Measurements from ENCODE around the gene PNPLA2.

The PNPLA2 gene, protein sequence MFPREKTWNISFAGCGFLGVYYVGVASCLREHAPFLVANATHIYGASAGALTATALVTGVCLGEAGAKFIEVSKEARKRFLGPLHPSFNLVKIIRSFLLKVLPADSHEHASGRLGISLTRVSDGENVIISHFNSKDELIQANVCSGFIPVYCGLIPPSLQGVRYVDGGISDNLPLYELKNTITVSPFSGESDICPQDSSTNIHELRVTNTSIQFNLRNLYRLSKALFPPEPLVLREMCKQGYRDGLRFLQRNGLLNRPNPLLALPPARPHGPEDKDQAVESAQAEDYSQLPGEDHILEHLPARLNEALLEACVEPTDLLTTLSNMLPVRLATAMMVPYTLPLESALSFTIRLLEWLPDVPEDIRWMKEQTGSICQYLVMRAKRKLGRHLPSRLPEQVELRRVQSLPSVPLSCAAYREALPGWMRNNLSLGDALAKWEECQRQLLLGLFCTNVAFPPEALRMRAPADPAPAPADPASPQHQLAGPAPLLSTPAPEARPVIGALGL

DNA sequence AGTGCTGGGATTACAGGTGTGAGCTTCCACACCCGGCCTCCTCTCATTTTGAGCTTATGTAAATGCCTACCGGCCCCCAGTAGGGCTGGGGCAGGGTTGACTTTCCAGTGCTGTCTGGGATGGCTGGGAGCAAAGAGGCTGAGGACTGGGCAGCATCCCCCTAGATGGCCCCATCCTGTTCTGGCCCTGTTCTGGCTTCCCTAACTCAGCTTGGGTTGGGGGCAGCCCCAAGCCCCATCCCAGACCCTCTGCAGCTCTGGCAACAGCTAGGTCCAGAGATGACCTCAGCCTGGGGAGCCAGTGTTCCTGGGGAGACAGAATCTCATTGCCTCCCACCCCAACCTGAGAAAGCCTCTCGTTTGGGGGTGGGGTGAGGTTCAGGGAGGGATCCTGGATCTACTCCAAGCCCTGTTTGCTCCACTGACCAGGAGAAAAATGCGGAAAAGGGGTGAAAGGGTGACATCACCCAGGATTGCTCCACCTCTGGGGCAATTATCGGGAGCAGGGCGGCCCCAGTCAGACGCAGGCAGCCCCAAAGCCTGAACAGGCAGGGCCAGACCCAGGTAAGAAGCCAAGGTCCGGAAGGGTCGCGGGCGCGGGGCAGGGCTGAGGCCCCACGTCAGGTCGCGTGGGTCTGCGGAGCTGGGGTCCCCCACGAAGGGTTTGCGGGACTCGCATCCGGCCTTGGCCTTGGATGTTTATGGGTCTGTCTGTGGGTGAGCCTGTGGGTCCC is at the start of gene PNPLA2:
Gene PNPLA2, plus strand, starts transcription at position 519 of the 733 bp plus-strand sequence. CDS start 805 bp downstream, outside the sequence.
- Histone ChIP-seq H3K9me3 (ENCODE audit: control insufficient read depth, insufficient read depth, low read depth, low read length) (no peaks in the 10 kb centered on the region), H3K27me3 (ENCODE audit: control insufficient read depth, insufficient read depth, low read length) (no peaks in the 10 kb centered on the region; the same call in 1 of the 2 replicates), H3K27ac (ENCODE audit: low read depth, low read length) (no peak within 1 kb of the TSS), H3K9ac (ENCODE audit: low read length) (peak within 1 kb of the TSS; percentile 84), H3K36me3 (ENCODE audit: control insufficient read depth, insufficient read depth, low read length) (peaks cover 13% of the 10 kb centered on the region), H3K4me1 (ENCODE audit: control insufficient read depth, insufficient read depth, low read length) (peaks cover 10% of the 10 kb centered on the region), H3K4me3 (ENCODE audit: low read depth, low read length) (peak within 1 kb of the TSS; percentile 86)

DNA sequence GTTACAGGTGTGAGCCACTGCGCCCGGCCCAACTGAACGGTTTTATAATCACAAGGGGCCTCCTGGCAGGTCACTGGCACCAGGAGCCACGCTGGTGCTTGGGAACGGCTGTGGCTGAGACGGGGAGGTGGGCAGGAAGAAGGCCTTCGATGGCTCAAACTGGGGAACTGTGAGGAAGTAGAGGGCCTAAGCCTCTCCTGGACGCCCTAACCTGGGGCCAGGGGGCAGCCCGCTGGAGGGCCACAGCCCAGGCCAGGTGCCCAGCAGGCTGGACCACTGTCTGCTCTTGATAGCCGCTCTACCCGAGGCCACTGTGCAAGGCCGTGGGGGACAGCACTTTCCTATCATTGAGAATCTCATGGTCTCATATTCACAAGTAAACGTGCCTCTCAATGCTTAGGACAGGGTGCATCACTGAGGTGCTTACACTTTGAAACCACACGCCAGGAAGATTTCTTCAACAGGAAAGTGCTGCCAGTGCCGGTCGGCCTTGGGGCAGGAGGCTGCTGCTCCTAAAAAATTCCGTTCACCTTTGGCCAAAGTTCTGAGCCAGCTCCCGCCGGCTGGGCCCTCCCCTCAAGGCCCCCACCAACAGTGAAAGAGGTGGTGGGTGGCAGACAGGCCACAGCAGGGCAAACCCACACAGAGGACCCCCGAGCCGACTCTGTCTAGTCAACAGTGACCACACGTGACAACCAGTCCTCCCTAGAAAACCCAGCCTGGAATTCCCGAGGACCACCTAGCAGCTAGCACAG is 48.6 kb upstream of the PNPLA2 start:
- Histone ChIP-seq H3K9me3 (ENCODE audit: control insufficient read depth, insufficient read depth, low read depth, low read length) (no peaks in the 10 kb centered on the region), H3K36me3 (ENCODE audit: control insufficient read depth, insufficient read depth, low read length) (peaks cover 69% of the 10 kb centered on the region), H3K27me3 (ENCODE audit: control insufficient read depth, insufficient read depth, low read length) (no peaks in the 10 kb centered on the region), H3K27ac (ENCODE audit: low read depth, low read length) (no peak overlapping the region), H3K4me1 (ENCODE audit: control insufficient read depth, insufficient read depth, low read length) (peaks cover 4% of the 10 kb centered on the region; the same call in 1 of the 2 replicates), H3K4me3 (ENCODE audit: low read depth, low read length) (no peak overlapping the region), H3K9ac (ENCODE audit: low read length) (no peak overlapping the region)

DNA sequence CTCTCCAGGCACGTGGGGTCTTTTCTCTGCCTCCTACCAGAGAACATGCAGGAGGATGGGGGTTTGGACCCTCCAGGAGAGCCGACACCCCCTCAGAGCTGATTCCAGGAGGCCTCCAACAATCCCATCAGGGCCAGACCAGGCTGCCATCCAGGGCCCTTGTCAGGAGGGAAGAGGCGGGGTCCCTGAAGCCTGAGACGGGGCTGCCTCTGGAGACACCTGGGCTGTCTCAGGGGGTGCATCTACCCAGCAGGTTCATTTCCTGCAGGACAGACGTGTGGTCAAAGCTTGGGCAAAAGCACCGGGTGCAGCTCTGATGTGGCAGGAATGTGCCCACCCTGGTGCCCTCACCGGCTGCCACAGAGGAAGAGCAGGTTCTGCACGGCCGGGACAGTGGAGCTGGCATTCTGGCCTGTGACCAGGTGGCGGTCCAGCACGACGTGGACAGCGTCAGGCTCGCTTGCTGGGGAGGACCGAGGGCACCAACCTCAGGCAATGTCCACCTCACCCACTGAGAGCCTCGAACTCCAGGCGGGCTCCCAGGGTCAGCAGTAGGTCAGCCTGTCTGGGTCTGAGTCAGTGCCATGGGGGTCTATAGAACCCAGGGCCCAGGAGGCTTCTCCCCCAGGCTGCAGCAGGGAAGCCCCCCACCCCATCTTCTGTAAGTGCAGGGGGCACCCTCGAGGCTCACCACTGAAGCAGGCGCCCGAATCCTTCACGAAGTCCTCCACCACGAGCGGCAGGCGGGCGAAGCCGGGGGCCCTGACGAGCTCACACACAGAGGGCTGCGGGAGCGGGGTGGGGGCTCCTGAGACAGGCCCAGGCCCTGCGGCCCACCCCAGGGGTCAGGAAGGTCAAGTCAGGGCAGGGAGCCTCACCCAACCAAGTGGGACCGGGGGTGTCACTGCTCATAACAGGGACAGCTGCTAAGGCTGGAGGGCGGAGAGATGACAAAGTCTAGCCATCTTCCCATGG is 47.8 kb upstream of the PNPLA2 start:
- H3K27me3 ChIP-seq (ENCODE audit: control insufficient read depth, insufficient read depth, low read length): no peaks in the 10 kb centered on the region
- peaks cover 10% of the 10 kb centered on the region for H3K4me1 ChIP-seq (ENCODE audit: control insufficient read depth, insufficient read depth, low read length)
- no peak overlapping the region for H3K27ac ChIP-seq (ENCODE audit: low read depth, low read length)
- no peak overlapping the region for H3K9ac ChIP-seq (ENCODE audit: low read length)
- H3K36me3 ChIP-seq (ENCODE audit: control insufficient read depth, insufficient read depth, low read length): peaks cover 62% of the 10 kb centered on the region
- H3K9me3 ChIP-seq (ENCODE audit: control insufficient read depth, insufficient read depth, low read depth, low read length): no peaks in the 10 kb centered on the region
- H3K4me3 ChIP-seq (ENCODE audit: low read depth, low read length): no peak overlapping the region

DNA sequence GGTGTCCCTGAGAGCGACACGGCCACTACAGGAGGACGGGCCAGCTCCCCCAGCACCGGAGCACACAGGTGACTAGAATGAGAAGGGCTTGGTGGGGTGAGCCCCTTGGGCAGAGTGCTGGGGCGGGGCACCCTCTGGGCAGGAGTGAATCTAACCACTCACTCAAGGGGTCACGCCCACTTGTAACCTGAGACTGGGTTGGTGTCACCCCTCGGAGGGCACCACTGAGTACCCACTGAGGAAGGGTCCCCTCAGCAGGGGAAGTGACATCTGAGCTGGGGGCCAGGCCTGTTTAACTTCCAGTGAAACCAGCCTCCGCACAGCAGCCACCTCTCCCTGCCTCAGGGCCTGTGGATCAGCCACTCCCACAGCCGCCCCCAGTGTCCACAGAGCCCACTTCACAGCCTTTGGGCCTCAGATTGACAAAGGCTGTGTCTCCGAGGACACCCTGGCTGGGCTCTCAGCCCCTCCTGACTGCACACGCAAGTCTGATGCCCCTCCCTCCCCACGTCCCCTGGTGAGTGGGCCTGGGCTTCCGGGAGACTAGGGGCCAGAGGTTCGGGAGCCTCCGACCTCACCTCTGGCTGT is 47.0 kb upstream of the PNPLA2 start:
- Histone ChIP-seq H3K36me3 (ENCODE audit: control insufficient read depth, insufficient read depth, low read length) (peaks cover 55% of the 10 kb centered on the region), H3K9ac (ENCODE audit: low read length) (no peak overlapping the region), H3K9me3 (ENCODE audit: control insufficient read depth, insufficient read depth, low read depth, low read length) (no peaks in the 10 kb centered on the region), H3K4me3 (ENCODE audit: low read depth, low read length) (no peak overlapping the region), H3K4me1 (ENCODE audit: control insufficient read depth, insufficient read depth, low read length) (peaks cover 10% of the 10 kb centered on the region), H3K27me3 (ENCODE audit: control insufficient read depth, insufficient read depth, low read length) (no peaks in the 10 kb centered on the region), H3K27ac (ENCODE audit: low read depth, low read length) (no peak overlapping the region)

DNA sequence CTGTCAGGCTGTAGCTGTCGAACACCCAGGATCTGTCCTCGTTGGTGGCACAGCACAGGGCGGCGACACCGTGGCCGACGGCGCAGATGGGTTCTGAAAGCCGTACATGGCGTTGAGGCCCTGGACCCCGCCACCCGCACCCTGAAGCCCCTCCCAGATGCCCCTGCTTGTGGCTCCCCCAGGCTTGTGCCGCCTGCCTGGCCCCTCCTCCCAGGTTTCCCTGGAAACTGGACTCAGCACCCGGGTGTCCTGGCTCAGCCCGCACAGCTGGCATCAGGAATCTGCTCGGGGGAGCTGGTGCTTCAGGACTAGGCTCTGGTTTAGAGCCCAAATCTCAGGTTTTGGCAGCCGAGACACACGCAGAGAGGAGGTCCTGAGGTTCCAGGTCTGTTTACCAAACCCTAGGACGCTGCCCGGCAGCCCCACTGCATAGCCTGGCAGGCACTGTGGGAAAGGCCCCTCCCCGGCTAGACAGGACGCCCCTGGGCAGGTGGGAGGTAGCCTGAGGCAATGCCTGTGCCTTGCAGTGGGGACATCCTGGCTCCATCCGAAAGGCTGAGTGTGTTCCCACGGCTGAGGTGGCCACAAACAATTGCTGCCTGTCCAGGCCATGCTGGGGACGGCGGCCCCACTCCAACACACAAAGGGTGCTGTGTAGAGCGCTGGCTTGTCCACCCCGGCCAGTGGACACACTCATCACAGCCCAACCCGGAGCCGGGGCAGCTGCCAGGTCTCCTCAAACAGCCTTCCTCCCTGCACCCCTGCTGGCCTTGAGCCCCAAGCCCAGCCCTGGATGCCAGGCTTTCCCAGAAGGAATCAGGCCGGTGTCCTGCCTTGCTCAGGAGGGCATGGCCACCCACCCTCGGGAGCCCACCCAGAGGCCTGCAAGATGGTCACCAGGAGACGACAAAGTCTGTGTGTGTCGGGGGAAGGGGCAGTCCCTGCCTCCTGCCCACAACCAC is 46.0 kb upstream of the PNPLA2 start:
- no peak overlapping the region; the same call in 1 of the 2 replicates for H3K27ac ChIP-seq (ENCODE audit: low read depth, low read length)
- H3K9me3 ChIP-seq (ENCODE audit: control insufficient read depth, insufficient read depth, low read depth, low read length): no peaks in the 10 kb centered on the region
- no peak overlapping the region for H3K9ac ChIP-seq (ENCODE audit: low read length)
- H3K36me3 ChIP-seq (ENCODE audit: control insufficient read depth, insufficient read depth, low read length): peaks cover 46% of the 10 kb centered on the region
- no peaks in the 10 kb centered on the region for H3K27me3 ChIP-seq (ENCODE audit: control insufficient read depth, insufficient read depth, low read length)
- H3K4me3 ChIP-seq (ENCODE audit: low read depth, low read length): no peak overlapping the region
- peaks cover 10% of the 10 kb centered on the region for H3K4me1 ChIP-seq (ENCODE audit: control insufficient read depth, insufficient read depth, low read length)

DNA sequence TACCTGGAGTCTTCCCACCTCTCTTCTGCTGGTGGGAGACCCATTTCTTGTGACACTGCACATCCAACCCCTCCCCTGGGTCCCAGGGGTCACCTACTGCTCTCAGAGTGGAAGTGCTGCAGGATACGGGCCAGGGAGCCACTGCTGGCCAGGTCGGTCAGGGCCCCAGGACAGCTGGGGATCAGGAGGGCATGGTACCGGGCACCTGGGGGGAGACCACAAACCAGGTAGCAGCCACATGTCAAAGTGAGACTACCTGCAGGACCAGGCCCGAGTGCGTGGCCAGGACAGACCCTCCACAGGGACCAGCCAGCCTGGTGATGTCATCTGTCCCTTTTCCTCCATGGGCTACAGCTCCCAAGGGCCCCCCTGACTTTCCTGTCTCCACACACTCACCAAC is 45.3 kb upstream of the PNPLA2 start:
- H3K9ac ChIP-seq (ENCODE audit: low read length): no peak overlapping the region

GRCh38 chr11:773830-774229 is 44.9 kb upstream of the PNPLA2 start:
- Histone ChIP-seq H3K27ac (ENCODE audit: low read depth, low read length) (no peak overlapping the region), H3K9ac (ENCODE audit: low read length) (no peak overlapping the region), H3K9me3 (ENCODE audit: control insufficient read depth, insufficient read depth, low read depth, low read length) (no peaks in the 10 kb centered on the region), H3K4me3 (ENCODE audit: low read depth, low read length) (no peak overlapping the region), H3K4me1 (ENCODE audit: control insufficient read depth, insufficient read depth, low read length) (peaks cover 17% of the 10 kb centered on the region), H3K36me3 (ENCODE audit: control insufficient read depth, insufficient read depth, low read length) (peaks cover 46% of the 10 kb centered on the region), H3K27me3 (ENCODE audit: control insufficient read depth, insufficient read depth, low read length) (no peaks in the 10 kb centered on the region)

More for the DNA sequence above, 45.3 kb upstream of the PNPLA2 start:
- Histone ChIP-seq H3K9me3 (ENCODE audit: control insufficient read depth, insufficient read depth, low read depth, low read length) (no peaks in the 10 kb centered on the region), H3K27me3 (ENCODE audit: control insufficient read depth, insufficient read depth, low read length) (no peaks in the 10 kb centered on the region), H3K36me3 (ENCODE audit: control insufficient read depth, insufficient read depth, low read length) (peaks cover 46% of the 10 kb centered on the region), H3K4me3 (ENCODE audit: low read depth, low read length) (no peak overlapping the region), H3K27ac (ENCODE audit: low read depth, low read length) (no peak overlapping the region; the same call in 1 of the 2 replicates), H3K4me1 (ENCODE audit: control insufficient read depth, insufficient read depth, low read length) (peaks cover 15% of the 10 kb centered on the region)

DNA sequence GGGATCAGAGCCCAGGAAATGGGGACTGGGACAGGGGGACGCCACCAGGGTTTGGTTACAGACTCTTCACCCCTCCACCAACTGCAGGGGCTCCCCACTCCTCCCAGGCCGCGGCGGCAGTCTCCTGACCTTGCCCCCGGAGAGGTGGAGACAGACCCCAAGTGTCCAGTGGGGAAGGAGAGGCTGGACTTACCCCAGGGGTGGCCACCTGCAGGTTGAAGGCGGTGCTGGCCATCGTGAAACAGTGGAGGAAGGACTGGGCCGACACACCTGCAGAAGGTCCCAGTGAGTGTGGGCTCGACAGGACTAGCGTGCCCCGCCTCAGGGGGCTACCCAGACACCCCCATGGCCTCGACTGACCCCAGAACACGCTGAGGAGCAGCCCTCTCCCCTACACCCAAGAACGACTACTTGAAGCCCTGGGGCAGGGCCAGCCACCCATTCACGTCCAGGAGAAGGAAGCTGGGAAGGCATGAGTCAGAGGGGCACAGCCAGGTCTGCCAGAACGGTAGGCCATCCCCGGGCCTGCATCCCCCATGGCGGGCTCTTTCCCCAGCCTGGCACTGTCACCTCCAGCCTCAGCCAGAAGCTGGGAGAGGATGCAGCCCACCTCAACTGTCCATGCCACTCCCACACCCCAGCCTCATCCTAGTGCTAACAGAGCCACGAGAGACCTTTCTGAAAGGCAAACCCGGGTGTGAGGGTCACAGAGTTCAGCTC is 43.7 kb upstream of the PNPLA2 start:
- H3K27me3 ChIP-seq (ENCODE audit: control insufficient read depth, insufficient read depth, low read length): no peaks in the 10 kb centered on the region
- H3K9ac ChIP-seq (ENCODE audit: low read length): no peak overlapping the region
- peaks cover 50% of the 10 kb centered on the region for H3K36me3 ChIP-seq (ENCODE audit: control insufficient read depth, insufficient read depth, low read length)
- H3K27ac ChIP-seq (ENCODE audit: low read depth, low read length): 0 out of 2 replicates have a peak overlapping the region, but pooled peaks have one; percentile 0
- H3K4me1 ChIP-seq (ENCODE audit: control insufficient read depth, insufficient read depth, low read length): peaks cover 17% of the 10 kb centered on the region
- no peaks in the 10 kb centered on the region for H3K9me3 ChIP-seq (ENCODE audit: control insufficient read depth, insufficient read depth, low read depth, low read length)
- 0 out of 2 replicates have a peak overlapping the region, but pooled peaks have one; percentile 21 for H3K4me3 ChIP-seq (ENCODE audit: low read depth, low read length)

- Histone ChIP-seq H3K27ac (ENCODE audit: low read depth, low read length) (no peak overlapping the region), H3K27me3 (ENCODE audit: control insufficient read depth, insufficient read depth, low read length) (no peaks in the 10 kb centered on the region), H3K9ac (ENCODE audit: low read length) (peak overlapping the region; percentile 93), H3K36me3 (ENCODE audit: control insufficient read depth, insufficient read depth, low read length) (peaks cover 42% of the 10 kb centered on the region), H3K4me3 (ENCODE audit: low read depth, low read length) (peak overlapping the region; percentile 96), H3K9me3 (ENCODE audit: control insufficient read depth, insufficient read depth, low read depth, low read length) (no peaks in the 10 kb centered on the region), H3K4me1 (ENCODE audit: control insufficient read depth, insufficient read depth, low read length) (peaks cover 17% of the 10 kb centered on the region)
Measured at GRCh38 chr11:776263-776560, 42.5 kb upstream of the PNPLA2 start.

Measured in HUES6 (cell line).